NB4 (cell line): ENCODE measurements around the gene ZNF18.

Experiments
- CTCF ChIP-seq: IDR thresholded peaks from one replicate; pipeline ENCODE4 v1.5.1; 2012; ENCODE audit warnings: low read depth, low read length
- MYC ChIP-seq: IDR thresholded peaks from 2 replicates; pipeline ENCODE4 v1.6.1; 2011; ENCODE audit warnings: low read depth, low read length
- POLR2A ChIP-seq: IDR thresholded peaks from 2 replicates; pipeline ENCODE4 v1.6.1; 2011; ENCODE audit warnings: mild to moderate bottlenecking; ENCODE audit not compliant: insufficient read length; ENCODE audit errors: extremely low read depth

- TF ChIP-seq CTCF (no peak), POLR2A (no peak), MYC (no peak)
These were observed 43.2 kb upstream of the ZNF18 start for GRCh38 chr17:12040478-12040877.
